Nephron progenitor cell (in vitro differentiated cells): ENCODE results near the gene SPINT4.
"Not testable (repeated sequence)": the region's sequence is repeated elsewhere in the genome, so short reads cannot be mapped to it uniquely, and the experiment has no call there.

Source experiments
- DNase-seq: peaks from one replicate; pipeline ENCODE4 v3.0.0; 2021
- H3K27ac Mint-ChIP-seq: 2 replicates; pipeline ENCODE4 v1.8.0; 2021; ENCODE audit warnings: mild to moderate bottlenecking, moderate library complexity, mixed read lengths
- H3K27me3 Mint-ChIP-seq: 2 replicates; pipeline ENCODE4 v1.8.0; 2021; ENCODE audit warnings: mild to moderate bottlenecking, low read depth, mixed read lengths; ENCODE audit not compliant: poor library complexity
- H3K36me3 Mint-ChIP-seq: 2 replicates; pipeline ENCODE4 v1.8.0; 2021; ENCODE audit warnings: low read depth, mixed read lengths
- H3K4me1 Mint-ChIP-seq: 2 replicates; pipeline ENCODE4 v1.8.0; 2021; ENCODE audit warnings: mixed read lengths
- H3K4me3 Mint-ChIP-seq: 2 replicates; pipeline ENCODE4 v1.8.0; 2021; ENCODE audit warnings: mild to moderate bottlenecking, moderate library complexity, mixed read lengths
- H3K9me3 Mint-ChIP-seq: 2 replicates; pipeline ENCODE4 v1.8.0; 2021; ENCODE audit warnings: mild to moderate bottlenecking, moderate library complexity, mixed read lengths
- CTCF ChIP-seq: fragments of 200-600 bp; sonication (generic); IDR thresholded peaks from 2 replicates; pipeline ENCODE4 v1.5.0; 2021; ENCODE audit warnings: antibody characterized with exemption

SPINT4 gene

GRCh38 chr20:45701104-45701503 is 21.0 kb upstream of the SPINT4 start:
- H3K4me1 Mint-ChIP-seq, result no peaks in the 10 kb centered on the region

GRCh38 chr20:45701873-45702272 is 20.3 kb upstream of the SPINT4 start, which contains the start of gene WFDC13:
Gene WFDC13 (plus strand): TSS chr20:45702038. CDS start chr20:45702124, 86 bp downstream.
- Mint-ChIP-seq H3K27ac (no peak within 1 kb of the TSS), H3K4me1 (no peaks in the 10 kb centered on the region), H3K4me3 (no peak within 1 kb of the TSS), H3K36me3 (no peaks in the 10 kb centered on the region), H3K9me3 (no peaks in the 10 kb centered on the region), H3K27me3 (peaks cover 18% of the 10 kb centered on the region)
- DNase-seq, result no peak
- TF ChIP-seq CTCF, result no peak

More at GRCh38 chr20:45701104-45701503, 21.0 kb upstream of the SPINT4 start:
- H3K27me3 Mint-ChIP-seq, result peaks cover 15% of the 10 kb centered on the region
- no peaks in the 10 kb centered on the region for H3K9me3 Mint-ChIP-seq
- no peaks in the 10 kb centered on the region for H3K36me3 Mint-ChIP-seq
- TF ChIP-seq CTCF, result no peak
- H3K27ac Mint-ChIP-seq, result no peak overlapping the region
- H3K4me3 Mint-ChIP-seq, result no peak overlapping the region
- DNase-seq, result no peak

- no peaks in the 10 kb centered on the region for H3K36me3 Mint-ChIP-seq
- peaks cover 18% of the 10 kb centered on the region for H3K27me3 Mint-ChIP-seq
- DNase-seq, result no peak
- no peak within 1 kb of the TSS for H3K4me3 Mint-ChIP-seq
- TF ChIP-seq CTCF, result no peak
- no peak within 1 kb of the TSS for H3K27ac Mint-ChIP-seq
- no peaks in the 10 kb centered on the region for H3K4me1 Mint-ChIP-seq
- H3K9me3 Mint-ChIP-seq, result peaks cover 4% of the 10 kb centered on the region
These were observed 17.0 kb upstream of the SPINT4 start, which contains the start of gene WFDC10B for GRCh38 chr20:45704969-45705637. Gene WFDC10B (minus strand): TSS chr20:45705019. CDS start chr20:45685992, 19,027 bp downstream.

GRCh38 chr20:45716141-45716688 is 5.9 kb upstream of the SPINT4 start:
- DNase-seq, H3K27ac Mint-ChIP-seq, H3K4me1 Mint-ChIP-seq, H3K4me3 Mint-ChIP-seq, H3K36me3 Mint-ChIP-seq: not testable (repeated sequence)
- Mint-ChIP-seq H3K9me3 (peaks cover 33% of the 10 kb centered on the region), H3K27me3 (peaks cover 14% of the 10 kb centered on the region)

- H3K27me3 Mint-ChIP-seq, result peaks cover 5% of the 10 kb centered on the region
- TF ChIP-seq CTCF, result no peak
These were observed 3.0 kb downstream of the SPINT4 start for GRCh38 chr20:45725134-45725533.

GRCh38 chr20:45727044-45727443 is 4.9 kb downstream of the SPINT4 start:
- DNase-seq, result no peak
- Mint-ChIP-seq H3K4me1 (no peaks in the 10 kb centered on the region), H3K4me3 (no peak overlapping the region), H3K27ac (no peak overlapping the region), H3K36me3 (no peaks in the 10 kb centered on the region), H3K27me3 (peaks cover 9% of the 10 kb centered on the region), H3K9me3 (peaks cover 38% of the 10 kb centered on the region)
- no peak for TF ChIP-seq CTCF

More at GRCh38 chr20:45725134-45725533, 3.0 kb downstream of the SPINT4 start:
- Mint-ChIP-seq H3K9me3 (peaks cover 20% of the 10 kb centered on the region), H3K36me3 (no peaks in the 10 kb centered on the region), H3K4me1 (no peaks in the 10 kb centered on the region), H3K27ac (no peak overlapping the region), H3K4me3 (no peak overlapping the region)
- no peak for DNase-seq
